SJCRH30 (cell line): Measurements from ENCODE around the gene TEX14. TPM values are rescaled to one million over a fixed set of nuclear protein-coding genes. Genes with fewer than 3 reads are reported as not detected.
A peak's percentile ranks its signal among the peaks of the same experiment; 100 is the strongest.
"Not testable (repeated sequence)": the region's sequence is repeated elsewhere in the genome, so short reads cannot be mapped to it uniquely, and the experiment has no call there.

Source experiments
- DNase-seq, 2 experiments: peaks; one replicate each; pipeline ENCODE4 v3.0.0-alpha.2; 2015 to 2020
- H3K27ac ChIP-seq: fragments of 250-450 bp; sonication (Bioruptor Pico); 2 replicates; pipeline ENCODE4 v1.5.1; 2020; ENCODE audit warnings: mild to moderate bottlenecking, moderate library complexity
- H3K27me3 ChIP-seq: fragments of 250-450 bp; sonication (Bioruptor Pico); 2 replicates; pipeline ENCODE4 v1.5.1; 2020; ENCODE audit warnings: mild to moderate bottlenecking, moderate library complexity
- H3K36me3 ChIP-seq: fragments of 250-450 bp; sonication (Bioruptor Pico); 2 replicates; pipeline ENCODE4 v1.5.1; 2020; ENCODE audit warnings: mild to moderate bottlenecking, moderate library complexity
- H3K4me1 ChIP-seq: fragments of 250-450 bp; sonication (Bioruptor Pico); 2 replicates; pipeline ENCODE4 v1.5.1; 2020; ENCODE audit warnings: mild to moderate bottlenecking, moderate library complexity
- H3K4me3 ChIP-seq: fragments of 250-450 bp; sonication (Bioruptor Pico); 2 replicates; pipeline ENCODE4 v1.5.1; 2020; ENCODE audit warnings: mild to moderate bottlenecking, moderate library complexity
- H3K9me3 ChIP-seq: fragments of 250-450 bp; sonication (Bioruptor Pico); replicated peaks from 2 replicates; pipeline ENCODE4 v1.5.1; 2020; ENCODE audit warnings: mild to moderate bottlenecking, moderate library complexity
- total RNA-seq: library from RNA; depleted of rRNA; stranded (reverse); fragments of >200 nt; shearing (Covaris generic); gene quantifications from 2 replicates; pipeline ENCODE4 v1.2.3, GENCODE V29; 2014

The TEX14 gene
- total RNA-seq, 1 experiment from 2014 or later, result 3.4 TPM

DNA sequence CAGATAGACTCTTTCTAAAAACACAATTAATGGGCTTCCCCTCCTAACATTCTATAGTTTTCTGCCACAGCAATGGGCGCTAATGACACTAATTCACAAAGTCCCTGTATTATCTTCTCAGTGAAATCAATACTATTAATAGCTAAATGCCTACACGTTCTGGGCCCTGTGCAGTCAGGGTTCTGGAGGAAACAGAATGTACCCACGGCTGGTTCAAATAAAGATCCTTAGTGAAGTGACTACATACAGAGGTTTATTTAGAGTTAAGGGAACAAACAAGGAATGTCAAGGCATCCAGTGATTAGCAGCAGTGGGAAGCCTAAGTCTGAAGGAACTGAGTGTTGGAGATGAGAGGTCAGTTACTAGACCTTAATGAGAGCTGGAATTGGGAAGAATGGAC, 133.9 kb downstream of the TEX14 start:
- Histone ChIP-seq H3K9me3 (no peaks in the 10 kb centered on the region), H3K4me3 (no peak overlapping the region), H3K4me1 (no peaks in the 10 kb centered on the region), H3K27ac (no peak overlapping the region), H3K36me3 (no peaks in the 10 kb centered on the region), H3K27me3 (no peaks in the 10 kb centered on the region)
- DNase-seq, result no peak

DNA sequence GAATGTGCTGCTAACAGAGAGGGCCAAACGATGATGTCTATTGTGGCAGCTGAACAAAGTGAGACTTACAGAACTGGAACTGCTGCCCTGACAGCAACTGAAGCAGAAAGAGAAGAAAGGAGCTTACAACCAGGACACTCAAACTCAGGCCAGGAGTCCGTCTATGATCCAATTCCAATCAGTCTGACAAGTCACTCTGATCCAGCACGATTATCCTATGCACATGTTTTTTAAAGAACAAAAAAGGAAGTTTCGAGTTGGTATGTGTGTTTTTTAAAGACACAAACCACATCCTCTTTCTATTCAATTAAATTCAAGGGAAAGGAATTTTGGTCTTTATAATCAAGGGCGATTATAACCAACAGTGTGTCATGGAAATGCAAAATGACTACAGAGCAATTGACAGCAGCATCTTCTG, 135.0 kb downstream of the TEX14 start:
- no peaks in the 10 kb centered on the region for H3K9me3 ChIP-seq
- no peaks in the 10 kb centered on the region for H3K27me3 ChIP-seq
- no peak for DNase-seq
- no peaks in the 10 kb centered on the region for H3K36me3 ChIP-seq
- no peak overlapping the region for H3K27ac ChIP-seq
- no peak overlapping the region for H3K4me3 ChIP-seq
- no peaks in the 10 kb centered on the region for H3K4me1 ChIP-seq

DNA sequence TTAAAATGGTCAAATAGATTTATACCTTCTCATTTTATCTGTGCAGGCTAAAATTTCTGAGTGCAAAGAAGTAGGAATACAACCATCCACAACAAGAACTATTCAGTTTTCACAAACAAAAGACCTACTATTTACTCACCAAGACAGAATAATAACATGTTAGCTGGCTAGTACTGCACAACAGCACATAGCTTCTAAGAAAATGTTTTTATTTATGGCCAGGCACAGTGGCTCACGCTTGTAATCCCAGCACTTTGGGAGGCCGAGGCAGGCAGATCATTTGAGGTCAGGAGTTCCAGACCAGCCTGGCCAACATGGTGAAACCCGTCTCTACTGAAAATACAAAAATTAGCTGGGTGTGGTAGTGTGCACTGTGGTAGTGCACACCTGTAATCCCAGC, 136.7 kb downstream of the TEX14 start:
- not testable (repeated sequence) for H3K36me3 ChIP-seq, H3K9me3 ChIP-seq, H3K27me3 ChIP-seq, DNase-seq, H3K27ac ChIP-seq, H3K4me1 ChIP-seq, H3K4me3 ChIP-seq

DNA sequence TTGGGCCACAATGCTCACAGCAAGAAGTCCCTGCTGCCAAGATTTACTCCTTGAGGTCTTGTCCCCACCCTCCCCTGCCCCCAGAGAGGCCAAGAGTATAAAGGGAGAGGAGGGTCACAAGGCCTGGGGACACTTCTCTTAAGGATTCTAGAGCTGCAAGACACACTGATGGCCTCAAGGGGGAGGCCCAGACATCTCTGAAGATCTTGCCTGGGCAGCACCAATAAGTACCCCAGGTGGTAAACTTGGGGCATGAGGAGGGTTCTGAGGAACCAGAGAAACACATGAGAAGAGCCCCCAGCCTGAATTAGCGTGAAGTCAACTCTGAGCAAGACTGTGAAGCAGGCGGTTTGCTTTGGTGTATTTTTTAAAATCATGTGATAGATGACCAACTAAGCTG, 150.6 kb downstream of the TEX14 start:
- Histone ChIP-seq H3K9me3 (no peaks in the 10 kb centered on the region), H3K4me1 (peaks cover 13% of the 10 kb centered on the region), H3K27ac (no peak overlapping the region), H3K36me3 (no peaks in the 10 kb centered on the region), H3K4me3 (no peak overlapping the region), H3K27me3 (no peaks in the 10 kb centered on the region)
- no peak for DNase-seq

DNA sequence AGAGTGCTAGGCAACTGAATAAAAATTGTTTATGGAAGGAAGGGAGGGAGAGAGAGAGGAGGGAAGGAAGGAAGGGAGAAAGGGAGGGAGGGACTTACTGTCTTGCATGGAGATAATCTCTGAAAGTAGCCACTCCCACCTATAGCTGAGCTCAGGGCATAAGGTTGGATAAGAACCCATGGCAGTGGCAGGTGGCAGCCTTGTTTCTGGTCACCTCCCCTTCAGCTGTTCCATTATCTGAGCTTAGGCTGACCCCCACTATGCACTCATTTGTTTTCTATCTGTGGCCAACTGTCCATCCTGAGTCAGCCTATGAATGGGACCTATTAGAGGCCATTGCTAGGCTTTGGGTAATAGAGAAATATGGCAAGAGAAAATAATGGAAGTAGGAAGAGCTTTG, 152.1 kb downstream of the TEX14 start:
- no peaks in the 10 kb centered on the region for H3K27me3 ChIP-seq
- peaks cover 29% of the 10 kb centered on the region for H3K4me1 ChIP-seq
- no peak overlapping the region for H3K4me3 ChIP-seq
- no peaks in the 10 kb centered on the region for H3K36me3 ChIP-seq
- no peak overlapping the region for H3K27ac ChIP-seq
- DNase-seq, result peak; percentile 38 to 60
- H3K9me3 ChIP-seq, result no peaks in the 10 kb centered on the region

DNA sequence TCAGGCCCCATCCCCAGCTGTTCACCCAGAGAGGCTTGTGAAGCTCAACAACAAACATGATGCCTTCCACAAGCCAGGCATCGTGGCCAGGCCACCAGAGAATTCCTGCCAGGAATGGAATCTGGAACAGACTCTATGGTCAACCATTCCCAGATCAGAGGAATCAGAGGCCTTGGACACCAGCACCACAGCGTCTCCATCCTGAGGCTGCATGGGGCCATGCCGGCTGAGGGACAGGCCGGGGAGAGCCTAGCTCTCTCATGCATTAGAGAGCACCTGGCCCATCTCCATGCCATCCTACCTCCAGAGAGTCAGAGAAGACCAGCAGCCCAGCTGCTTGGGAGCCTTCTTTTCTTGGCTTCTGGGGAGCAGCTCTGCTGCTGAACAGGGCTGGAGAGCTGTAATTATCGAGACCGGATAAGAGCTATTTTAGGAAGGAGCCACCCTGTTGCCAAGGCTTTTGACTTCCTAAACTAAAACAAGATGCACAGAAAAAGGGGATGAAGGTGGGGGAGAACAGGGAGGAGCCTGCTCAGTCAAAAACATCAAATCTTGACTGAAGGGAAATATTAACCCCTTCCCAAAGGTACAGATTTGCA, 152.9 kb downstream of the TEX14 start:
- H3K4me1 ChIP-seq, result peaks cover 35% of the 10 kb centered on the region
- no peak for DNase-seq
- H3K4me3 ChIP-seq, result no peak overlapping the region
- H3K9me3 ChIP-seq, result no peaks in the 10 kb centered on the region
- no peaks in the 10 kb centered on the region for H3K36me3 ChIP-seq
- H3K27ac ChIP-seq, result no peak overlapping the region
- no peaks in the 10 kb centered on the region for H3K27me3 ChIP-seq

DNA sequence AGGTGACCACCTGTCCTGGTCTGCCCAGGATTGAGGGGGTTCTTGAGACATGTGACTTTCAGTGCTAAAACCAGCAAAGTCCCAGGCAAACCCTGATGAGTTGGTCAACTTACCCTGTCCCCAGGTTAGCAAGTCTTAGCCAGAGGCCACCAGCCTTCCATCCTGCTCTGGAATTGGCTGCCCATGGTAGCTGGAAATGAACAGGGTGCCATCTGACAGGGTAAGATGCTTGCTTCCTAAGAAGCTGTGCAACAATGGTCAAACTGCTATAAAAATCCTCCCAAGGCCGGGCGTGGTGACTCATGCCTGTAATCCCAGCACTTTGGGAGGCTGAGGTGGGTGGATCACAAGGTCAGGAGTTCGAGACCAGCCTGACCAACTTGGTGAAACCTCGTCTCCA, 154.6 kb downstream of the TEX14 start:
- peaks cover 51% of the 10 kb centered on the region for H3K4me1 ChIP-seq
- H3K9me3 ChIP-seq, result no peaks in the 10 kb centered on the region
- no peaks in the 10 kb centered on the region for H3K27me3 ChIP-seq
- H3K36me3 ChIP-seq, result no peaks in the 10 kb centered on the region
- no peak overlapping the region for H3K4me3 ChIP-seq
- DNase-seq, result no peak
- peak overlapping the region; percentile 41 for H3K27ac ChIP-seq

DNA sequence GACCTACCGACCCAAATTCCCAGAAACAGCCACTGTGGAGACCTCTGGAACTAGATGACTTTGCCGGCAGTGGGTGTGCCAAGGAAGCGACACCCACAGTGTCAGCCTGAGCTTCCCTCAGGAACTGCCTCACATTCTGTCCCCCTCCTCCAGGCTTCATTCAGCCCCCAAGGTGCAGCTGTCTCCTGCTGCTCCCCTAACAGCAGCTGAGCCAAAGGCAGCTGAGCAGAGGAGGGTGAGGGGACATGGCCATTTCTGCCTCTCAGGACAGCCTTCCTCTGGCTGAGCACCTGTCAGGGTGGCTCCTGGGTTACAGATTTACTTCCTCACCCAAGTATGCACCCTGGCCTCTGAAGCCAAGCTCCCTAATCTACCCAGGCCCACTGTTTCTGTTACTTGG, 155.3 kb downstream of the TEX14 start:
- Histone ChIP-seq H3K9me3 (no peaks in the 10 kb centered on the region), H3K36me3 (no peaks in the 10 kb centered on the region), H3K27me3 (no peaks in the 10 kb centered on the region), H3K4me1 (peaks cover 51% of the 10 kb centered on the region), H3K4me3 (no peak overlapping the region), H3K27ac (peak overlapping the region; percentile 41)
- peak; percentile 70 to 82 for DNase-seq

DNA sequence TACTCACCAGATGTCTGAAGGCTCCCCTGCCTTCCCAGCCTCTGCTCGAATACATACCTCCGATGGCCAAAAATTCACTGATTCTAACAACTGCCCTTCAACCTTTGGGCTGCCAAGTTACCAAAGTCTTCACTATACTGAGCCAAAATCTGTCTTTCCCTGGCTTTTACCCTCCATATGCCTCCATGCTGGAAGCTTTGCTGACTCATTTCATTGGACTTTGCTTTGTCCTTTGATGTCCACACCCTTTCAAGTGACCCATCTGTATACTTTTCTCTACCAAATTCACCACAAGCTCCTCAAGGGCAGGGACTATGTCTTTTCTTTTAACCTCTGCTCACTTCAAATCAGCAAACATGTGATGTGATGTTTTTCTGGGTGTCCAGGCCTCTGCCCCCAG, 156.4 kb downstream of the TEX14 start:
- DNase-seq, result no peak
- peaks cover 51% of the 10 kb centered on the region for H3K4me1 ChIP-seq
- no peaks in the 10 kb centered on the region for H3K36me3 ChIP-seq
- H3K9me3 ChIP-seq, result no peaks in the 10 kb centered on the region
- H3K27ac ChIP-seq, result no peak overlapping the region
- H3K4me3 ChIP-seq, result no peak overlapping the region
- no peaks in the 10 kb centered on the region; the same call in 1 of the 2 replicates for H3K27me3 ChIP-seq

DNA sequence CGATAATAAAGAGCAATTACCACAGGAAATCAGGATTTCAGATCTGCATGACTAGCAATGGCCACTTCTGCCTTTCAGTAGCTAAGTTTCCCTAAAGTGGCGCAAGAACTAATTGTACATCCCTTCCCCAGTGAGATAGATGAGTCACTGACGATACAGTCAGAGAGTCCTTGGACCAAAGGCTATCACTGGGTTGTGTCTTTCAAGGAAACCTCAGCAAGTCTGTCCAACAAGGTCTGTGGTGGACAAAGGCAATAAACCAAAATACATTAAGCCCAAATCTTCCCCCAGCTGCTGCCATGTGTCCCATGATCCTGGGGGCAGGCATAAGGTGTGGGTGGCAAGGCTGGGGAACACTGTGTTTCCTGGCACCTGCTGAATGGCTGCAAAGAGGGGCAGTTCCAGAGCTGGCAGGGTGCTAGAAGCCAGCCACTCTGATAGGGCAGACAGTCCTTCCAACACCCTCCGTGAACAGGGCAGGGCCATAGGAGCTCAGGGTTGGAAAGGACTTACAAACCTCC, 156.9 kb downstream of the TEX14 start:
- Histone ChIP-seq H3K36me3 (no peaks in the 10 kb centered on the region), H3K4me1 (peaks cover 51% of the 10 kb centered on the region), H3K9me3 (no peaks in the 10 kb centered on the region), H3K27ac (no peak overlapping the region), H3K27me3 (no peaks in the 10 kb centered on the region; the same call in 1 of the 2 replicates), H3K4me3 (no peak overlapping the region)
- DNase-seq, result no peak

DNA sequence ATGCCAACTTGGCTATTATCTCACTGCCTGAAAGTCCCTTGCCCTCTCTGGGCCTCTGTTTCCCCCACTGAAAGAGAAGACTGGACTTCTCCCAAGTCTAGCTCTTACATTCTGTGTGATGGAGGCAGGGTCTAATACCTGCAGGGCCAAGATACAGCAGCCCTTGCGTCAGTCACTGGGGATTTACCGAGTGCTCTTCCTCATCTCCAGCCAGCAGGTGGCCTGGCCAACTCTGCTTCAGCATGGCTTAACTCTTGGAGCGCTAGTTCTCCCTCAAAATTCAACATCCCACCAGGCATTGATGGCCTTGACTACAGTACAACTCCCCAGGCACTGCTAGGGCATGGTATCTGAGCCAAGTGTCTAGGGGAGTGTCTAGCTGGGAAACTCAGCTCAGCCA, 157.5 kb downstream of the TEX14 start:
- Histone ChIP-seq H3K27ac (no peak overlapping the region; the same call in 1 of the 2 replicates), H3K27me3 (no peaks in the 10 kb centered on the region; the same call in 1 of the 2 replicates), H3K4me1 (peaks cover 51% of the 10 kb centered on the region), H3K4me3 (no peak overlapping the region), H3K36me3 (no peaks in the 10 kb centered on the region), H3K9me3 (no peaks in the 10 kb centered on the region)
- DNase-seq, result no peak

DNA sequence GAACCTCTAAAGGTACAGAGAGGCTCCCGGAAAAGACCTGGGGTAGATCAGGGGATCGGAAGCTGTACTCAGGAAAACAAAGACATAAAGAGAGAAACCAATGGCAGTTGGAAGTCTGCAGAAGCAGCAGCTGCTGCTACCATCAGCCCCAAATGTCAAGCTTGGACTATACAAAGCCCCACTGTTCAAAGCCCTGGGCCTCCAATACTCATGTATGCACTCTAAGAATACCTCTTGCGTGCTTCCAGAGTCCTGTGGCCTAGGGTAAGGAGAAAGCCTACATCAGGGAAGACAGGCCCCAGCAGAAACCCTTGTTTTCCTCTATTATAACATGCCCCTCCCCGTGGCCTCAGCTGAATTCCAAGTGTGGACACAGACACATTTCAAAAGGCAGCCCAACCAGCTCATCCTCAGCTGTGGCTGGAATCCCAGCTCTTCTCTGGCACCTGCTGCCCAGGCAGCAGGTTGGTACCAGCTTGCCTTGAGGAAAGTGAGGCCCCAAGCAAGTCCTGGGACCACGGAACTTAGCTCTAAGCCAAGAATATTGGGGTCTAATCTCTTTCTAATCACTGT, 158.1 kb downstream of the TEX14 start:
- Histone ChIP-seq H3K36me3 (no peaks in the 10 kb centered on the region), H3K4me3 (no peak overlapping the region), H3K4me1 (peaks cover 51% of the 10 kb centered on the region), H3K27me3 (no peaks in the 10 kb centered on the region; the same call in 1 of the 2 replicates), H3K27ac (peak overlapping the region; percentile 78), H3K9me3 (no peaks in the 10 kb centered on the region)
- DNase-seq, result peak; percentile 64 to 86

DNA sequence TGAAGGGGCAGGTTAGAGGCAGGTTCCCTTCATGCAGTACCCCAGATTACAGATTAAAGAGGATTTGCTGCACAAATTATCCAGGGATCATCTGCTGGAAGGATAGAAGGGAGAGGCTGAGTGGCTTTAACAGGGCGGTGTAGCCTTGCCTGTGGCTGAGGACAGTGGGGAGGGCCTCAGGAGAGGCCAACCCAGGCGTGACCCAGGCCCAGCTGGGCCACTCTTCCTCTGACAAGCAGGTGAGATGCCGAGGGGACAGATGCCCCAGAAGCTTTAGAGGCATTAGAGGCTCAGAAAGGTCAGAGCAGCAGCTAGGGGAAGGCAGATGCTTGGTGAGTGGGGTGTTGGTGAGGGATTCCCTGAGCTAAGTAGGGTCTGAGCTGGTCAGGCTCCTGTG, 159.3 kb downstream of the TEX14 start:
- Histone ChIP-seq H3K36me3 (no peaks in the 10 kb centered on the region), H3K4me3 (peak overlapping the region; percentile 59), H3K4me1 (peaks cover 51% of the 10 kb centered on the region), H3K9me3 (no peaks in the 10 kb centered on the region), H3K27ac (no peak overlapping the region), H3K27me3 (no peaks in the 10 kb centered on the region; the same call in 1 of the 2 replicates)
- DNase-seq, result no peak

DNA sequence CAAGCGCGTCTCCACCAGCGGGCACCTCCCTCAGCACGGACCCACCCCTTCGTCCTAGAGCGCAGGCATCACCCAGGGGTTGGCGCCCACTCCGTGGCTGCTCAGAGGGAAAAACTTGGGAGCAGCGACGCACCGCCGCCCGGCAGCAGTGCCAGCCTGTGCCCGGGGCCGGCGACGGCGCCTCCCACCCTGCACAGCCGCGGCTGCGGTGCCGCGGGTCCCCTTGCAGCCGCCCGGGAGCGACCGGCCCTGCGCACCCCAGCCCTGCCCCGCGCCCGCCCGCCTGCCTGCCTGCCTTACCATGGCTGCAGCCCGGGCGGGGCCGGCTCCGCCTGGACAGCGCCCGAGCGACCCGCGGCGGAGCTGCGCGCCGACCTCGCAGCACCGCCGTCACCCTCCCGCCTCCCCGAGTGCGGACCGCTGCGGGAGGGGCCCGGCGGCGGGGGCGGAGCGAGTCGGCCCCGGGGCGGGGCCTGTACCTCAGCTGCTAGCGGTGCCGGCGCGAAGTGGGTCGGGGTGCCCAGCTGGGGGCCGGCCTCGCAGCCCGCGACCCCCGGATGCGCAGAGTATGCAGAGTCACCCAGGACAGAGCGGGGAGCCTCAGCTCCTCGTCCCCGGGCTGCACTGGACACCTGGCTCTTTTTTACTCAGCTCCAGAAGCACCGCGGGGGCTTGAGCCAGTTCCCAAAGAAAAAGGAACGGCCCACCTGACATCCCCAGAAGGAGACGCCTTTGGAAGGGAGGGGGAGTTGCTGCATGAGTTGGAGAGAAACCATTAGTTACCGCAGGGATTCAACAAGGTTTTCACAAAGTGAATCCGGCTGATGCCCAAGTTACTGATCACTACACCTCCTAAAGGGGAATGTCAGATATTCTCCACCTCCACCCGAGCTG, 159.9 kb downstream of the TEX14 start:
- peak; percentile 46 to 59 for DNase-seq
- Histone ChIP-seq H3K4me1 (peaks cover 45% of the 10 kb centered on the region), H3K27me3 (no peaks in the 10 kb centered on the region; the same call in 1 of the 2 replicates), H3K9me3 (no peaks in the 10 kb centered on the region), H3K27ac (no peak overlapping the region), H3K36me3 (no peaks in the 10 kb centered on the region), H3K4me3 (peak overlapping the region; percentile 59)

DNA sequence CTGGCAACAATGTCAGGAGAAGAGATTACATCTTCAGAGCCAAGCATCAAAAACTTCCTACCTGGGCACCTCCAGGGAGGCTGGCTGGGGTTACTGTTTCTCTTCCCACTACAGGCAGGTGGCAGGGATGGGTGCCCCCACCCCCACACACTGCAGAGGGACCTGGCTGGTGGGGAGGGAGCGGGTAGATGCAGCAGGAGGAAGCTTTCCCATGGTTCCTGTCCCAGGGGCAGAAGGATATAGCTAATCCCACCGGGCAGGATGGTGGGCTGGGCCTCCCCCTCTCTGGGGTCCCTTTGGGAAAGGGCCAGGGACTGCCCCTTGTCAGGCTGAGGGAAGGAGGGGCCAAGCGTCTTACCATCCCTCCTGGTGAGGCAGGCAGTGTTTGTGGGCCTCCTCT, 160.7 kb downstream of the TEX14 start:
- H3K27me3 ChIP-seq, result no peaks in the 10 kb centered on the region; the same call in 1 of the 2 replicates
- H3K36me3 ChIP-seq, result no peaks in the 10 kb centered on the region
- H3K27ac ChIP-seq, result no peak overlapping the region
- no peaks in the 10 kb centered on the region for H3K9me3 ChIP-seq
- peak overlapping the region; percentile 59 for H3K4me3 ChIP-seq
- H3K4me1 ChIP-seq, result peaks cover 37% of the 10 kb centered on the region
- DNase-seq, result no peak
